K562 (cell line): ENCODE results near the gene GNA15. TPM values are rescaled to one million over a fixed set of nuclear protein-coding genes. Genes with fewer than 3 reads are reported as not detected.

Source experiments
- ARHGAP35 ChIP-seq: fragments of 450-650 bp; IDR thresholded peaks from 2 replicates; pipeline ENCODE4 v1.6.1; 2018; ENCODE audit not compliant: partially characterized antibody
- MAZ ChIP-seq, 2 experiments: fragments of 450-650 bp in 1 of 2; sonication (generic) in 1 of 2; formaldehyde crosslinking; IDR thresholded peaks in 1 of 2; conservative IDR thresholded peaks in 1 of 2; 2 replicates each; pipeline versions ENCODE4 v1.4.0 to v1.5.0; 2020; ENCODE audit warnings: mild to moderate bottlenecking in 1 of 2, missing genetic modification reagents in 1 of 2
- NFIC ChIP-seq: fragments of 450-650 bp; IDR thresholded peaks from 2 replicates; pipeline ENCODE4 v1.6.1; 2017; ENCODE audit warnings: mild to moderate bottlenecking, inconsistent platforms
- PHF20 ChIP-seq: fragments of 450-650 bp; IDR thresholded peaks from 2 replicates; pipeline ENCODE4 v1.6.1; 2018; ENCODE audit not compliant: partially characterized antibody
- POLR2A ChIP-seq: fragments of 450-650 bp; conservative IDR thresholded peaks from 2 replicates; pipeline ENCODE4 v1.6.1; 2016
- POLR2AphosphoS2 ChIP-seq: IDR thresholded peaks from 2 replicates; pipeline ENCODE4 v1.6.1; 2012; ENCODE audit warnings: low read length, improper control_type of control experiment
- POLR2G ChIP-seq: fragments of 200-400 bp; formaldehyde crosslinking; IDR thresholded peaks from 2 replicates; pipeline ENCODE4 v1.6.1; 2017; ENCODE audit warnings: low read depth, mild to moderate bottlenecking, antibody characterized with exemption, low read length, moderate library complexity
- RB1 ChIP-seq: fragments of 450-650 bp; IDR thresholded peaks from 2 replicates; pipeline ENCODE4 v1.6.1; 2017; ENCODE audit warnings: low read depth, mild to moderate bottlenecking
- RBFOX2 ChIP-seq: fragments of 200-400 bp; formaldehyde crosslinking; IDR thresholded peaks from 2 replicates; pipeline ENCODE4 v1.6.1; 2017; ENCODE audit warnings: low read depth, mild to moderate bottlenecking, low read length, moderate library complexity
- RCOR1 ChIP-seq, 2 experiments: IDR thresholded peaks; 2 replicates each; pipeline ENCODE4 v1.6.1; 2012; ENCODE audit warnings: low read depth in 2 of 2, low read length in 2 of 2, borderline replicate concordance in 1 of 2, improper control_type of control experiment in 1 of 2
- REST ChIP-seq, 2 experiments: fragments of 450-650 bp; formaldehyde crosslinking in 1 of 2; IDR thresholded peaks; 2 replicates each; pipeline versions ENCODE4 v1.4.0 to v1.6.1; 2014 to 2020; ENCODE audit warnings: mild to moderate bottlenecking in 2 of 2, borderline replicate concordance in 1 of 2, low read depth in 1 of 2
- RFX1 ChIP-seq: fragments of 450-650 bp; IDR thresholded peaks from 2 replicates; pipeline ENCODE4 v1.6.1; 2016; ENCODE audit warnings: mild to moderate bottlenecking, moderate library complexity
- SUPT5H ChIP-seq: fragments of 450-650 bp; IDR thresholded peaks from 2 replicates; pipeline ENCODE4 v1.6.1; 2016
- TFAM ChIP-seq: fragments of 250-450 bp; sonication (Bioruptor Pico); conservative IDR thresholded peaks from 2 replicates; pipeline ENCODE4 v1.5.0; 2021; ENCODE audit warnings: mild to moderate bottlenecking, moderate library complexity
- ZBTB7A ChIP-seq: IDR thresholded peaks from 2 replicates; pipeline ENCODE4 v1.6.1; 2011; ENCODE audit warnings: low read depth, mild to moderate bottlenecking, low read length, moderate library complexity, borderline replicate concordance; ENCODE audit not compliant: control insufficient read depth
- ZNF77 ChIP-seq: fragments of 250-450 bp; sonication (Bioruptor Pico); IDR thresholded peaks from 2 replicates; pipeline ENCODE4 v1.5.0; 2020
- polyA plus RNA-seq, 8 experiments: library from polyadenylated mRNA; depleted of rRNA in 4 of 8; stranded (reverse) in 5 of 8; unstranded in 3 of 8; fragments of >200 nt; fragmentation: Nextera tagmentation in 2 of 8; fragmentation: Illumina TruSeq in 1 of 8; extraction: Ambion mirVana in 2 of 8; extraction: Trizol in 1 of 8; gene quantifications; 2 replicates each; pipeline versions ENCODE4 v1.2.1 to v1.2.3, GENCODE V29; 2011 to 2014; ENCODE audit warnings: inconsistent platforms in 1 of 8, missing spikeins in 1 of 8
- total RNA-seq, 7 experiments: library from RNA; depleted of rRNA in 6 of 7; stranded (reverse); fragments of >200 nt in 6 of 7; fragmentation: Illumina TruSeq in 2 of 7; extraction: Trizol in 2 of 7; gene quantifications; 2 replicates each; pipeline versions ENCODE4 v1.2.1 to v1.2.3, GENCODE V29; 2011 to 2021; ENCODE audit warnings: low replicate concordance in 1 of 7
- TF ChIP-seq, protein P1 (sequence below): fragments of 450-650 bp; formaldehyde crosslinking; conservative IDR thresholded peaks from 2 replicates; pipeline ENCODE4 v1.4.0; 2022; ENCODE audit warnings: mild to moderate bottlenecking, missing genetic modification characterization
- TF ChIP-seq, protein P2 (sequence below): fragments of 450-650 bp; IDR thresholded peaks from 2 replicates; pipeline ENCODE4 v1.6.1; 2016

GNA15 gene
- total and polyA plus RNA-seq, 9 of the 15 experiments (the other 6 are each of a cell fraction or from before 2014, with no cell fraction given) = 0.03 to 0.24 (median 0.11) TPM; not detected in 1

GRCh38 chr19:3210347-3211017, 74.6 kb downstream of the GNA15 start (continued):
- TF ChIP-seq ARHGAP35 (peak; percentile 4), ZBTB7A (peak; percentile 29; the same call in 1 of the 2 replicates), MAZ (CRISPR knock-in tag; conservative IDR thresholded peaks at IDR 0.05 in 1 of 2, IDR thresholded peaks at IDR 0.05 in 1 of 2) (0 out of 4 replicates have a peak, but pooled peaks of 1 of the 2 experiments have one; percentile 23), RCOR1 (IDR thresholded peaks at IDR 0.05; ENCODE audit: borderline replicate concordance in 1 of 2, low read depth in 2 of 2, low read length in 2 of 2) (peak in 1 of 2 experiments; percentile 90; a peak in 2 of 4 replicates), RFX1 (no peak), ZNF77 (CRISPR knock-in tag) (no peak), RBFOX2 (0 out of 2 replicates have a peak, but pooled peaks have one; percentile 23), PHF20 (peak; percentile 61), POLR2AphosphoS2 (peak; percentile 35; the same call in 1 of the 2 replicates), NFIC (0 out of 2 replicates have a peak, but pooled peaks have one; percentile 9), POLR2G (peak; percentile 72), POLR2A (peak; percentile 80; the same call in 1 of the 2 replicates), TFAM (CRISPR knock-in tag) (no peak), SUPT5H (peak; percentile 83), REST (IDR thresholded peaks at IDR 0.05; ENCODE audit: borderline replicate concordance) (peak; percentile 18; the same call in 1 of the 2 replicates), REST (CRISPR knock-in tag; IDR thresholded peaks at IDR 0.05; ENCODE audit: low read depth) (no peak), RB1 (peak; percentile 57; the same call in 1 of the 2 replicates)
- TF ChIP-seq, protein P1, sequence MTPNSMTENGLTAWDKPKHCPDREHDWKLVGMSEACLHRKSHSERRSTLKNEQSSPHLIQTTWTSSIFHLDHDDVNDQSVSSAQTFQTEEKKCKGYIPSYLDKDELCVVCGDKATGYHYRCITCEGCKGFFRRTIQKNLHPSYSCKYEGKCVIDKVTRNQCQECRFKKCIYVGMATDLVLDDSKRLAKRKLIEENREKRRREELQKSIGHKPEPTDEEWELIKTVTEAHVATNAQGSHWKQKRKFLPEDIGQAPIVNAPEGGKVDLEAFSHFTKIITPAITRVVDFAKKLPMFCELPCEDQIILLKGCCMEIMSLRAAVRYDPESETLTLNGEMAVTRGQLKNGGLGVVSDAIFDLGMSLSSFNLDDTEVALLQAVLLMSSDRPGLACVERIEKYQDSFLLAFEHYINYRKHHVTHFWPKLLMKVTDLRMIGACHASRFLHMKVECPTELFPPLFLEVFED (CRISPR knock-in tag) = 0 out of 2 replicates have a peak, but pooled peaks have one; percentile 14
- TF ChIP-seq, protein P2, sequence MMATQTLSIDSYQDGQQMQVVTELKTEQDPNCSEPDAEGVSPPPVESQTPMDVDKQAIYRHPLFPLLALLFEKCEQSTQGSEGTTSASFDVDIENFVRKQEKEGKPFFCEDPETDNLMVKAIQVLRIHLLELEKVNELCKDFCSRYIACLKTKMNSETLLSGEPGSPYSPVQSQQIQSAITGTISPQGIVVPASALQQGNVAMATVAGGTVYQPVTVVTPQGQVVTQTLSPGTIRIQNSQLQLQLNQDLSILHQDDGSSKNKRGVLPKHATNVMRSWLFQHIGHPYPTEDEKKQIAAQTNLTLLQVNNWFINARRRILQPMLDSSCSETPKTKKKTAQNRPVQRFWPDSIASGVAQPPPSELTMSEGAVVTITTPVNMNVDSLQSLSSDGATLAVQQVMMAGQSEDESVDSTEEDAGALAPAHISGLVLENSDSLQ = peak; percentile 64
